Stimulated activated CD4-positive, alpha-beta T cell treated with anti-CD3 and anti-CD28 coated beads, Interleukin-15, amount 100 ng/mL, for 24 hours (primary cell): ENCODE data around the gene SLC15A5.

Experiments used
- DNase-seq: peaks from one replicate; pipeline ENCODE4 v3.0.0-alpha.2; 2020

The SLC15A5 gene

GRCh38 chr12:16277585-16277984, at the start of gene SLC15A5:
Gene SLC15A5, minus strand, starts transcription at chr12:16277685. Its CDS starts 0 bp downstream, at chr12:16277685.
- DNase-seq: no peak

GRCh38 chr12:16325426-16325825, 47.9 kb upstream of the SLC15A5 start:
- no peak for DNase-seq

- no peak for DNase-seq
Measured at GRCh38 chr12:16324772-16325171, 47.3 kb upstream of the SLC15A5 start.

GRCh38 chr12:16324272-16324671, 46.8 kb upstream of the SLC15A5 start:
- DNase-seq: no peak

GRCh38 chr12:16323638-16324037, 46.2 kb upstream of the SLC15A5 start:
- DNase-seq: no peak

GRCh38 chr12:16323010-16323409, 45.5 kb upstream of the SLC15A5 start:
- DNase-seq: no peak

GRCh38 chr12:16310934-16311333, 33.4 kb upstream of the SLC15A5 start:
- DNase-seq: no peak

- DNase-seq: no peak
Measured at GRCh38 chr12:16307856-16308475, 30.5 kb upstream of the SLC15A5 start.

- DNase-seq: no peak
Measured at GRCh38 chr12:16303939-16304338, 26.5 kb upstream of the SLC15A5 start.

- DNase-seq: no peak
Measured at GRCh38 chr12:16300736-16301135, 23.3 kb upstream of the SLC15A5 start.

- no peak for DNase-seq
Measured at GRCh38 chr12:16300122-16300521, 22.6 kb upstream of the SLC15A5 start.

GRCh38 chr12:16299403-16299802, 21.9 kb upstream of the SLC15A5 start:
- DNase-seq: no peak

- DNase-seq: no peak
Measured at GRCh38 chr12:16297521-16297920, 20.0 kb upstream of the SLC15A5 start.

GRCh38 chr12:16294376-16294956, 17.0 kb upstream of the SLC15A5 start:
- no peak for DNase-seq

GRCh38 chr12:16291032-16291431, 13.5 kb upstream of the SLC15A5 start:
- DNase-seq: no peak

- no peak for DNase-seq
Measured at GRCh38 chr12:16285586-16285985, 8.1 kb upstream of the SLC15A5 start.

GRCh38 chr12:16282978-16283377, 5.5 kb upstream of the SLC15A5 start:
- no peak for DNase-seq

GRCh38 chr12:16282081-16282480, 4.6 kb upstream of the SLC15A5 start:
- no peak for DNase-seq

GRCh38 chr12:16281157-16281556, 3.7 kb upstream of the SLC15A5 start:
- no peak for DNase-seq

GRCh38 chr12:16272222-16272621, 5.3 kb downstream of the SLC15A5 start:
- DNase-seq: no peak

- DNase-seq: no peak
Measured at GRCh38 chr12:16271062-16271461, 6.4 kb downstream of the SLC15A5 start.

GRCh38 chr12:16269946-16270345, 7.5 kb downstream of the SLC15A5 start:
- no peak for DNase-seq

- DNase-seq: no peak
Measured at GRCh38 chr12:16266085-16266484, 11.4 kb downstream of the SLC15A5 start.

- no peak for DNase-seq
Measured at GRCh38 chr12:16261944-16262475, 15.5 kb downstream of the SLC15A5 start.

GRCh38 chr12:16260206-16260605, 17.3 kb downstream of the SLC15A5 start:
- DNase-seq: no peak
